ENCODE measurements around the gene CA10. TPM values are rescaled to one million over a fixed set of nuclear protein-coding genes. Genes with fewer than 3 reads are reported as not detected.

The CA10 gene
- total and polyA plus RNA-seq, 2 donors (not counting 1 experiment from before 2014, with no cell fraction given): not detected

DNA sequence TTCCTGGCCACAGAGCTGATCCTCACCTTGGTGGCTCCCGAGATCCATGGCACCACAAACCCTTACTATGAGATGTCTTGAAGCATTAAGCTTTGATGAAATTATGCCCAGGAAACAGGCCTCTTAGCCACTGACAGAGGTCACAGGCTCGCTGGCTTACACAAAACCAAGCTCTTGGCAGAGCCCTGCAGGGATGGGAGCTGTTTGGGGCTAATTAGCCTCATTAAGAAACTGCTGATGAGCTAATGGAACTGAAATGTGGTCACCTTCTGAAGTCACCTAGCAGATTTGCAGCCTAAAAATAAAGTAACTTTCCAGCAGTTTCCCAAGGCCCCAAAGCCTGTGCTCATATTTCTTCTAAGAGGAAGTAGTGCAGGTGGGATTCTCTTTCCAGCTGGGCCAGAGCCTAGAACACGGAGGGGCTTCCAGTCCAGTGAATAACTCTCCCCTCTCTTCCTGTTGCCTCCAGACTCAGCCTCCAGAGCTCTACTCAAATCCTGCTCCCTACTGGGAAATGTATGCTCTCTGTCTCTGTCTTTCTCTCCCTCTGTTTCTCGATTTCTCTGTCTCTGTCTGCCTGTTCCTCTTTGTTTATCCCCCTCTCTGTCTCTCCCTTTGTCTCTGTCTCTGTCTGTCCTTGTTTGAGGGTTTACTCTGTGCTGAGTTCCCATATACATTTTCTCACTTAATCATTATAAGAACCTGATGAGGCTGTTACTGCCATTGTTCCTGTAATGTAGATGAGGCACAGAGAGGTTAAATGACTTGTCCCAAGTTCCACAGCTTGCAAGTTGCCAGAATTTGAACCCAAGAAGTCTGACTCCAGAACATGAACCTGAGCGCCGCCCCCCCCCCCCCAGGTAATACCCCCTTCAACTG, 338.9 kb downstream of the CA10 start:
- no peaks in the 10 kb centered on the region for H3K27me3 ChIP-seq (replicated peaks in 1 of 4; ENCODE audit: control extremely low read depth in 1 of 4, control insufficient read depth in 3 of 4, insufficient read depth in 4 of 4, low read length in 3 of 4)
- TF ChIP-seq EZH2 (IDR thresholded peaks at IDR 0.05; ENCODE audit: borderline replicate concordance, insufficient read depth, low read depth, low read length, poor library complexity, severe bottlenecking): no peak
- TF ChIP-seq, protein P1, sequence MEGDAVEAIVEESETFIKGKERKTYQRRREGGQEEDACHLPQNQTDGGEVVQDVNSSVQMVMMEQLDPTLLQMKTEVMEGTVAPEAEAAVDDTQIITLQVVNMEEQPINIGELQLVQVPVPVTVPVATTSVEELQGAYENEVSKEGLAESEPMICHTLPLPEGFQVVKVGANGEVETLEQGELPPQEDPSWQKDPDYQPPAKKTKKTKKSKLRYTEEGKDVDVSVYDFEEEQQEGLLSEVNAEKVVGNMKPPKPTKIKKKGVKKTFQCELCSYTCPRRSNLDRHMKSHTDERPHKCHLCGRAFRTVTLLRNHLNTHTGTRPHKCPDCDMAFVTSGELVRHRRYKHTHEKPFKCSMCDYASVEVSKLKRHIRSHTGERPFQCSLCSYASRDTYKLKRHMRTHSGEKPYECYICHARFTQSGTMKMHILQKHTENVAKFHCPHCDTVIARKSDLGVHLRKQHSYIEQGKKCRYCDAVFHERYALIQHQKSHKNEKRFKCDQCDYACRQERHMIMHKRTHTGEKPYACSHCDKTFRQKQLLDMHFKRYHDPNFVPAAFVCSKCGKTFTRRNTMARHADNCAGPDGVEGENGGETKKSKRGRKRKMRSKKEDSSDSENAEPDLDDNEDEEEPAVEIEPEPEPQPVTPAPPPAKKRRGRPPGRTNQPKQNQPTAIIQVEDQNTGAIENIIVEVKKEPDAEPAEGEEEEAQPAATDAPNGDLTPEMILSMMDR (IDR thresholded peaks at IDR 0.05): no peak
- H3K4me3 ChIP-seq (ENCODE audit: control extremely low read depth in 1 of 5, extremely low read depth in 1 of 5, insufficient read depth in 1 of 5, low read depth in 2 of 5, low read length in 4 of 5): no peak overlapping the region
- intact Hi-C loops (cut with micrococcal nuclease): no loop called here
- WGBS (ENCODE audit: insufficient coverage): 44% methylated on average over 2 of the region's 6 CpGs
- H3K9ac ChIP-seq (ENCODE audit: low read length): no peak overlapping the region
- no peak overlapping the region for H3K4me3 Mint-ChIP-seq
- H3K79me2 ChIP-seq (ENCODE audit: control insufficient read depth, insufficient read depth, low read length): no peaks in the 10 kb centered on the region
- H3K27ac Mint-ChIP-seq: no peak overlapping the region
- H3K9me3 ChIP-seq (ENCODE audit: control extremely low read depth in 1 of 3, control insufficient read depth in 2 of 3, insufficient read depth in 1 of 3, low read length in 2 of 3): no peaks in the 10 kb centered on the region
- no peak overlapping the region for H3K4me2 ChIP-seq (replicated peaks; ENCODE audit: low read depth, low read length, poor library complexity, severe bottlenecking)
- POLR2A ChIA-PET: no interaction called here
- no peaks in the 10 kb centered on the region for H3K4me1 Mint-ChIP-seq
- no peaks in the 10 kb centered on the region for H3K36me3 ChIP-seq (replicated peaks in 1 of 2; ENCODE audit: control extremely low read depth in 1 of 2, control insufficient read depth in 1 of 2, extremely low read depth in 1 of 2, insufficient read depth in 2 of 2, low read length in 1 of 2)
- DNase-seq (no peak), ATAC-seq (ENCODE audit: low read depth) (no peak)
- no peaks in the 10 kb centered on the region for H3K4me1 ChIP-seq (ENCODE audit: control insufficient read depth in 2 of 2, insufficient read depth in 2 of 2, low read length in 2 of 2)
- H3K27ac ChIP-seq (ENCODE audit: low read length in 2 of 2): no peak overlapping the region
- no peak overlapping the region for H2AFZ ChIP-seq (ENCODE audit: insufficient read depth, low read depth, low read length, poor library complexity, severe bottlenecking)
- no peaks in the 10 kb centered on the region for H4K20me1 ChIP-seq (ENCODE audit: control insufficient read depth, insufficient read depth, low read length, poor library complexity, severe bottlenecking)
- CTCF ChIA-PET: no interaction called here
- H3K27me3 Mint-ChIP-seq: peaks cover 3% of the 10 kb centered on the region
- H3K9me3 Mint-ChIP-seq (ENCODE audit: insufficient read depth): no peaks in the 10 kb centered on the region

DNA sequence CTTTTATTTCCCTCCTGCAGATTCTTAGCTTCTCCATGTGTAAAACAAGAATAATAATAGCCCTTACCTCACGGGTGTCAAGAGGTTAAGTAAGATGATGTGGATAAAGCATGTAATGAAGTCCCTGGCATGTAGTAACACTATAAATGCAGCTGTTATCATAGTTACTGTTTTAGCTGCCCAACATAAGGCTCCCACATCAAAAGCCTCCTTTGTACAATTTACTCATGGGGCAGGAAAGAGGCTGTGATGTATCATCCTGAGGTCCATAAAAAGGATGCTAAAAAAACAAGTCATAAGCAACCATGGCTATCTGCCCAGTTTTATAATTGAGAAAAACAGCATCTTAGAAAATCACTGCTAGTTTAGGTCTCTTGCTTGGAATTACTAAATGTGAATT, 339.7 kb downstream of the CA10 start:
- no peak overlapping the region for H3K4me3 ChIP-seq (ENCODE audit: control extremely low read depth in 1 of 5, extremely low read depth in 1 of 5, insufficient read depth in 1 of 5, low read depth in 2 of 5, low read length in 4 of 5)

More for the DNA sequence above, 339.7 kb downstream of the CA10 start:
- Histone ChIP-seq H3K9ac (ENCODE audit: low read length) (no peak overlapping the region), H4K20me1 (ENCODE audit: control insufficient read depth, insufficient read depth, low read length, poor library complexity, severe bottlenecking) (no peaks in the 10 kb centered on the region), H3K9me3 (ENCODE audit: control extremely low read depth in 1 of 3, control insufficient read depth in 2 of 3, insufficient read depth in 1 of 3, low read length in 2 of 3) (no peaks in the 10 kb centered on the region), H3K79me2 (ENCODE audit: control insufficient read depth, insufficient read depth, low read length) (no peaks in the 10 kb centered on the region), H3K4me2 (replicated peaks; ENCODE audit: low read depth, low read length, poor library complexity, severe bottlenecking) (no peak overlapping the region), H3K36me3 (replicated peaks in 1 of 2; ENCODE audit: control extremely low read depth in 1 of 2, control insufficient read depth in 1 of 2, extremely low read depth in 1 of 2, insufficient read depth in 2 of 2, low read length in 1 of 2) (no peaks in the 10 kb centered on the region), H2AFZ (ENCODE audit: insufficient read depth, low read depth, low read length, poor library complexity, severe bottlenecking) (no peak overlapping the region), H3K27ac (ENCODE audit: low read length in 2 of 2) (no peak overlapping the region), H3K4me1 (ENCODE audit: control insufficient read depth in 2 of 2, insufficient read depth in 2 of 2, low read length in 2 of 2) (no peaks in the 10 kb centered on the region), H3K27me3 (replicated peaks in 1 of 4; ENCODE audit: control extremely low read depth in 1 of 4, control insufficient read depth in 3 of 4, insufficient read depth in 4 of 4, low read length in 3 of 4) (no peaks in the 10 kb centered on the region)
- Mint-ChIP-seq H3K4me3 (no peak overlapping the region), H3K4me1 (no peaks in the 10 kb centered on the region), H3K27ac (no peak overlapping the region), H3K27me3 (peaks cover 3% of the 10 kb centered on the region), H3K9me3 (ENCODE audit: insufficient read depth) (no peaks in the 10 kb centered on the region)
- intact Hi-C loops (cut with micrococcal nuclease): no loop called here
- CTCF ChIA-PET: no interaction called here
- POLR2A ChIA-PET: no interaction called here
- no peak for DNase-seq
- no peak for TF ChIP-seq EZH2 (IDR thresholded peaks at IDR 0.05; ENCODE audit: borderline replicate concordance, insufficient read depth, low read depth, low read length, poor library complexity, severe bottlenecking)
- TF ChIP-seq, protein P1 (IDR thresholded peaks at IDR 0.05): no peak
- no CpG with 5 or more reads among the region's 1 CpG for WGBS (ENCODE audit: insufficient coverage)
- ATAC-seq (ENCODE audit: low read depth): no peak
